Measurements from ENCODE around the gene MRPS10.
A peak's percentile ranks its signal among the peaks of the same experiment; 100 is the strongest.
"Not testable (repeated sequence)": the region's sequence is repeated elsewhere in the genome, so short reads cannot be mapped to it uniquely, and the experiment has no call there.

MRPS10 gene

GRCh38 chr6:42237857-42238256 lies 20.2 kb upstream of the MRPS10 start:
- DNase-seq, result no peak

- no peak for DNase-seq
These were observed 19.2 kb upstream of the MRPS10 start for GRCh38 chr6:42236682-42237473.

GRCh38 chr6:42236030-42236429 lies 18.4 kb upstream of the MRPS10 start:
- DNase-seq, result no peak

- DNase-seq, result no peak
These were observed 14.4 kb upstream of the MRPS10 start for GRCh38 chr6:42232035-42232434.

GRCh38 chr6:42230345-42231321 lies 13.0 kb upstream of the MRPS10 start:
- DNase-seq, result no peak

DNA sequence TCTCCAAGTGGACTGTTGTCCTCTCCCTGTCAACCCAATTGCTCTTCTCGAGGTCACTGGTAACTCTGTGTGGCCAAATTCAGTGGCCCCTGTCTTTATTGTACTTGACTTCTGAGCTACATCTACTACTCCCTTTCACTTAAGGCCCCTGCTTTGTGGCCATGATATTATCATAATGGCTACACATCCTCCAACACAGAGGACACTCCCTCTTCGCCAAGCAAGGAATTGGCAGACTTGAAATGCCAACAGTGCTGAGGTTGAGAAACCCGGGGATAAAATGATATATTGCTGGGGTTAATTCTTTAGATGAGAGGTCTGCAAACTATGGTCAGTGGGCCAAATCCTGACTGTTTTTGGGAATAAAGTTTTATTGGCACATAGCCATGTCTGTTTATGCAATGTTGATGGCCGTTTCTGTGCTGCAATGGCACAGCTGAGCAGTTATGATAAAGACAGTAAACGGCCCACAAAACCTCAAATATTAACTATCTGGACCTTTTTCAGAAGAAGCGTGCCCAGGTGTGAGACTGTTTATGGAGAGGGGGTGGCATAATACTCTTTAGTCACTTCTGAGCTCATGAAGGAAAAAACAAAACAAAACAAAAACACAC lies 12.0 kb upstream of the MRPS10 start:
- no peak for DNase-seq

DNA sequence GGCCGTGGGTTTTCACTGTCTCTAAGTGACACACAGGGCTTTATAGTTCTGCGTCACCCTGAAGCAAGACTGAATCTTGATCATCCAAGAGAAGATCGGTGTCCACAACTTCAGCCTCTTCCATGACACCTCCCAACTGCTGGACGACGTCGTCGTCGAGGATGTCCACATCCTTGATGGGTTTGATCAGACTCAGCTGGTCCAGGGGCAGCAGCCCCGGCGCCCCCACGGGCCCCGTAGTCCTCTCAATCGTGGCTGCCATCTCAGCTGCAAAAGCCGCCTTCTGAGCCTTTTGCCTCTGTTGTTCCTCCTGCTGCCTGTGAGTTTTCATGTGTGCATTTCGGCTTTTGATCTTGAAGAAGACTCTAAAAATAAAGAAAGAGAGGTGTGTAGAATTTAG lies 10.6 kb upstream of the MRPS10 start:
- no peak for DNase-seq

DNA sequence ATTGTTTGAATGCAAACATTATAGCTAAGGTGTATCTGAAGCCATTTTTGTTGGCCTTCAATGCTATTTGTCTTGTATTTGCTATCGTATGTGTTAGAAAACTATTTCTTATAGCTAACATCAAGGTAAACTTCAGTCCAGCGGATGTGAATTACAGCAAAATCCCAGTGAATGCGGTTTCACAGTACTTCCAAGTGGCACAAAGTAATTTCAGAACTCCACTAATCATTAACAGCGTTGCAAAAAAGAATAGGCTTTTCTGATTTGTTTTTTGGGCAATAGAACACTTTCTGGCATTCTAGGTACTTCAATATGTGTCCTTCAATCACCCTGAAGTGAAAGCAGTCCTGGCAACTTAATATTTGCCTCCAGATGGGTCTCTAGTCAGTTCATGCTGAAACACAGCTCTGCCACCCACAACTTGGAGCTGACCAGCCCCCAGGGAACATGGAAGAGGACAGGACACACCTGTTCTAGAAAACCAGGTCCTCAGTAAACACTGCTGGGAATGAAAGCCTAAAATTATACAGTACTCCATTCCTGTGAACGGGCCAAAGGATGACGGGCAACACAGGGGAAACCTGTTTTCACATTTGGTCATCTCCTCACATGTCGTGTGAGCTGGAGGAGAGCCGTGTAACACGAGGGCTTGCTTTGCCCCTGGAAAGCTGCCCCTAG lies 9.7 kb upstream of the MRPS10 start:
- no peak for DNase-seq

- DNase-seq, result no peak
These were observed 9.0 kb upstream of the MRPS10 start for GRCh38 chr6:42226645-42227143.

- DNase-seq, result no peak
These were observed 8.5 kb upstream of the MRPS10 start for GRCh38 chr6:42226161-42226611.

DNA sequence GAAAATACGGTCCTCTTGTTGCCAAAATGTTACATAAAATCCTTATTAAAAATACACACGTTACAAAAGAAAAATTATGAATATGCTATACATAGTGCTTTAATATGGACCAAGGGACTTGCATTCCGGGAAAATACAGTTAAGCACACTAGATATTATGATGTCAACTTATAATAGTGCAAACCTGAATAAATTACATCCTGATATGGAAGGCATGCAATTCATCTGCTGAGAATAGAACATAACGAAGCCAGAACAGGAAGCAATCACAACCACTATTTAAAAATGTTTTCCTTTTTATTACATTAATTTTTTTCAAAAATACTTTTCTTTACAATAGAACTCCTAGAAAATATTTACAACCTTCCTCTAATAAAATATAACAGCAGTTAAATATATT lies 7.8 kb upstream of the MRPS10 start:
- no peak for DNase-seq

DNA sequence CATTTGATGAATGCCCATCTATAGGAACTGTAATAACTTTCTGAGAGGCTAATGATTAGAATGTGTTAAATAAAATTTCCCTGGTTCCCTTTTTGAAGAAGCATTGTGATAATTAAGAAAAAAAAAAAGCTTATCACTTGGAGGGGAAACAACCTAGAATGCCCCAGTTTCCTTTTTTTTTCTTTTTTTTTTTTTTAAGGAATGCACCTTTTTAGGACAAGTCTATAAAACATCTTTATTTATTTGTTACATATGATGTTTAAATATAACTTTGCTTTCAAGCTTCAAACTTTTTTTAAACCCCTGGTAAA lies 7.3 kb upstream of the MRPS10 start:
- no peak for DNase-seq

DNA sequence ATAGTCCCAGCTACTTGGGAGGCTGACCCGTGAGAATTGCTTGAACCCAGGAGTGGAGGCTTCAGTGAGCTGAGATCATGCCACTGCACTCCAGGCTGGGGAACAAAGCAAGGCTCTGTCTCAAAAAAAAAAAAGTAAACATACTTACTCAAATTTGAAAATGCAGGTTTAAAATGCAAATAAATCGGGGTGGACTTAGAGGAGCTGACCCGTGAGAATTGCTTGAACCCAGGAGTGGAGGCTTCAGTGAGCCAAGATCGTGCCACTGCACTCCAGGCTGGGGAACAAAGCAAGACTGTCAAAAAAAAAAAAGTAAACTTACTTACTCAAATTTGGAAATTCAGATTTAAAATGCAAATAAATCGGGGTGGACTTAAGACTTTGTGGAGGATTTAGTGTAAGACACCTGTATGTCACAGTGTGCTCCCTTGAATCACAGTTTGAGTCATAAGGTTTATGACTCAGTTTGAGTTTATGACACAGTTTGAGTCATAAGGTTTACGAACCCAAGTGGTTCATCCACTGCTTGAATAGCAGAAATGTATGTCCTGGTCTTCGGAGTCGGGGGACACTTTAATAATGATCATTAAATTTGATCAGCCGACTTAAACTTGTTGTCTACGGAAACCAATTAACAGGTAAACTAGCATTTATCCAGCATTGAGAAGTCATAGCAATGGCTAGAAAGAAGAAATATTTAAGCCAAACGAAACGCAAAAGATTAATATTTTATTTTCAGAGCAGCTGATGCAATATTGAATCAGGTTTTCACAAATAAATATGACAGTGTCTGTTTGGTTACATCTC lies 6.8 kb upstream of the MRPS10 start:
- DNase-seq, result no peak

DNA sequence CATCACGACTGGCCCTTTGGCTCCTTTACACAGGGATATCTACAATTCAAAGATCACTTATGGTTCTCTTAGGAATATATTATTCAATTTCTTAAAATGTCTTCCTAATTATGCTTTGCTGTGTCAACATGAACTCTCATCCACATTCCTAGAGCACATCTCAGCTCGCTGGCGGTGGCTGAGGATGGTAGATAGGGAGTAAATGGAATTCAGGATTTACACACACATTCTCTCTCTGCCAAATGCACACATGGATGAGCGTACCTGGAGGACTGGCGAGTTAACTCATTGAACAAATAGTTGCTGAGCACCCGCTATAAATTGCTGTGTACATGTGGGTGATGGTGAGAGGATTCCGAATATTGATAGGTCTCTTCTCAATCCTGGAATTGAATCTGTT lies 4.8 kb upstream of the MRPS10 start:
- DNase-seq, result no peak

- no peak for DNase-seq
These were observed 3.9 kb upstream of the MRPS10 start for GRCh38 chr6:42221546-42221945.

GRCh38 chr6:42220807-42221206 lies 3.1 kb upstream of the MRPS10 start:
- no peak for DNase-seq

- no peak for DNase-seq
These were observed 523 bp downstream of the MRPS10 start for GRCh38 chr6:42217157-42217518.

GRCh38 chr6:42216495-42216894 lies 1.2 kb downstream of the MRPS10 start:
- not testable (repeated sequence) for DNase-seq

DNA sequence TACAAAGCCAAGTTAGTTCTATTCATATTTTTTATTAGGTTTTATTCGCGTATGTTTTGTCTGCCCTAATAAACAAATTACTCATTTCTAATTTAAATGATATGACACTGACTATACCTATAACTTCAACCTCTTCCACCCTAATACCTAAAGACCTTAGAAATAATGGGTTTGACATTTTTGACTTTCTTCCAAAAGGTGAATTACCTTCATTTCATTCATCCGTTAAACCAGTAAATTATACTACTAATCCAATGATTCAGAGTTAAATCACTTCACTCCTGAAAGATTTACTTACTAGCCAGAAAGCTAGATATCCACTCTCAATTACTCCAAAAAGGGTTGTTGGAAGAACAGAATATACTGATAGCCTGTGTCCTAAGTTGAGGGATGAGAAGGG lies 5.2 kb downstream of the MRPS10 start:
- no peak for DNase-seq

- no peak for DNase-seq
These were observed 5.9 kb downstream of the MRPS10 start for GRCh38 chr6:42211726-42212125.

DNA sequence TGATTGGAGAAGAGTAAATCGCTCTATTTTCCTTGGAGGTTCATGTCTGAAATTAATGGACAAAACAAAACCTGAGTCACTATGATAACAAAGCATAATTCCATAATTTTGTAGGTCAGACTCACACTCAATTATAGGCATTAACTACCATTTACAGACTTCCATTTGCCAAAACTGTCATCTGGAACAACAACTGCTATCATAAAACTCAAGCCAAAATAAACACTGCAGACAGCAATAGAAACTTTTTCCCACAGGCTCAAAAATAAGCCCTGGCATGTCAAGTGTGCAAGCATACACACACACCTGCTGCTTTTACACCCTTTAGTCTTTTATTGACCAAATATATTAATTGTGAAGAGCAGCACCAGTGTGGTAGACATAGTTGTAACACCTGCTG lies 7.1 kb downstream of the MRPS10 start:
- DNase-seq, result peak in 1 of 2 experiments; percentile 68

- DNase-seq, result not testable (repeated sequence)
These were observed 10.1 kb downstream of the MRPS10 start for GRCh38 chr6:42207559-42207958.

Data from NCI-H446 (cell line).